HG03469 (cell line): ENCODE results near the gene HOXD13.

ENCODE experiments used
- ATAC-seq: cut with Tn5 transposase; IDR thresholded peaks from one replicate; pipeline ENCODE4 v1.9.1; 2021; ENCODE audit warnings: mild to moderate bottlenecking, moderate library complexity, moderate number of reproducible peaks; ENCODE audit not compliant: unreplicated experiment

HOXD13 gene

DNA sequence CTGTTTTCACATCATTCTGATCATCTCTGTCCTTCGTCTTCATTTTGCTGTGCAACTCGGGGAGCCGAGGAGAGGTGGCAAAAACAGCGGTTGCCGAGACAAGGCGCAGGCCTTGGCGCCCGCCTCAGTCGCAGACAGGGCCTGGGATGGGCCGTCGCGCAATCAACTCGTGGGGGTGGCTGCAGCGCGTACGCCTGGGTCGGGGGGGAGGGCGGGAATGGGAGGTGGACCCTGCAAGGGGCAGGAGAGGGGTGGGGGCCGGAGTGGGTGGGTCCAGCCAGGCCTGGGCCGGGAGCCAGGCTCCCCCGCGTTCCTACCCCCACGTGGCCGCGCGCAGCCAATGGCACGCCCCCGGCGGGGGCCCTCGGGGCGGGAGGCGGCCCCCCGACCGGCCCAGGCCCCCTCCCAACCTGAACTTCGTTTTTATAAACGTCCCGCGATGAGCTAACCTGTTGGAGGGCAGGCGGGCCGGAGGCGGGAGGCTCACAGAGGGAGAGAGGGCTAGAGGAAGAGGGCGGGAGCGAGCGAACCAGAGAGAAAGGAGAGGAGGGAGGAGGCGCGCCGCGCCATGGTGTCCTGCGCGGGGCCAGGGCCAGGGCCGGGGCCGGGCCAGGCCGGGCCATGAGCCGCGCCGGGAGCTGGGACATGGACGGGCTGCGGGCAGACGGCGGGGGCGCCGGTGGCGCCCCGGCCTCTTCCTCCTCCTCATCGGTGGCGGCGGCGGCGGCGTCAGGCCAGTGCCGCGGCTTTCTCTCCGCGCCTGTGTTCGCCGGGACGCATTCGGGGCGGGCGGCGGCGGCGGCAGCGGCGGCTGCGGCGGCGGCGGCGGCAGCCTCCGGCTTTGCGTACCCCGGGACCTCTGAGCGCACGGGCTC lies at the start of gene HOXD13:
HOXD13 (plus strand) TSS at position 452 of the 875 bp plus-strand sequence; CDS start at position 622, 170 bp downstream.
- ATAC-seq: no peak

DNA sequence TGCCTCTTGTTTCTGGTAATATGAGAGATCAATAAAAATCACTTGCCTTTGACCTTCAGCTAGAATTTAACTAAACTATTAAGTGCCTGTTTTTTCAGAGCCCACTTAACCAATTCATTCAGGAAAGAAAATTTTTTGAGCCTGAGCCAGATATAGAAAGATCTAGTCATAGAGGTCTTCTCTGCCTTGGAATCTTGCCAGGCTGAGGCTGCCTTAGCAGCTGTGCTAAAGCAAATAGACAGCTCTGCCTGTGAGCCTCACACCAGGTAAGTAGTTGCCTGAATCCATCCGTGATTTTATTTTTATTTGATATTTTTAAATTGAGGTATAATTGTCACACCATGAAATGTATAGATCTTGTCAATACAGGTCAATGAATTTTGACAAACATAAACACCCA lies 36.1 kb upstream of the HOXD13 start:
- ATAC-seq: no peak

DNA sequence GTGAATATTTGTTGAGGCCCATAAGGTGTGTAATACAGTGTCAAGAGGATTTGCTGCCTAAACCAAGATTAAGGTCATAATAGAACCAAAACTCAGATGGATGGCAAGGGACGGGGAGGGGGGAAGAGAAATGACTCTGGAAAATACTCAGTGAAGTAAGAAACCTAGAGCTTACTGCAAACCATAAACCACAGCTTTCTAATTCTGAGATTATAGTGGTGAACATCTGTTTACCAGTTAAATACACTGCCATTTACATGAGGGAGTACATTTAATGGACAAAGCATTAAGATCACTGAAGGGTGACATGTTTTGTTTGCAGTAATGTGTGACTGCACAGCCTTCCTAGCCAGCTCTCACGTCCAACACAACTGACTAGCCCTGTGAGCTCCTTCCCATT lies 28.6 kb upstream of the HOXD13 start:
- ATAC-seq: no peak

DNA sequence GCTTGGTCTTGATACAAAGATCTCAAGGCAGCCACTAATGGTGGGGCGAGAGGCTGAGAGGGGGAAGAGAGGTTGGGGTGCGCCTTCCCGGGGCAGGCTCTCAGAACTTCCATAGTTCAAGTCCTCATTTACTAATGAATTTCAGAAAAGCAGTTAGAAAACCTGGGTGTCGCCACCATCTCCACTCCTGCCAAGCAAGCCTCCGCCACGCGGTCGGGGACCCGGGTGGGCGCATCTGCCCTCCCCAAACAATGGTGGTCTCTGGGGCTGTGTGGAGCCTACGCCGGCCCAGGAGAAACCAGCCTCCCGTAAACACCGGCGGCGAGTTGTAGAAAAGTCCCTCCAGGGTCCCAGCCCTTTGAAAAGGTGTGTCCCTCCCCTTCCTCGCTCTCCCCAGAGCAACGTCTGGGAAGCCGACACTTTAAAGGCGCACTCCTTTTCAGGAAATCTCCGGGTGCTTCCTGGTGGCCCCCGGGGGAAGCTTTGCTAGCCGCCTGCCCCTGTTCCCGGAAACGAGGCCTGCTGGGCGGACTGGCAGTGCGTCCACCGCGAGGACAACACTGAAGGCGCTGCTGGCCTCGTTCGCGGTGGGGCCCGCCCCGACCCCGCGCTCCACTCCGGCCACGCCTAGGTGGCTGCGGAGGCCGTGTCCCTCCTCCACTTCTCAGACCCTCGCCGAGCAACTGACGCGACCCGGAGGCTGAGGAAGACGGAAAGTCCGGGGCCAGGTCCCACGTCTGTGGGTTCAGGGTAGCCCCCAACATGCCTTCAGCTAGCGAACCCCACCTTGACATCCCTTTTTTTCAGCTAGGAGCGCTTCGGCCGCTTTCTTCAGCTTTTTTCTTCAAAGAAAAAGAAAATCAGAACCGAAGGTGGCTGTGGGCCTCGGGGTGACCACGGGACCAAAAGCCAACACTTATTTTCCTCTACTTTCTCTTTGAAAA lies 25.6 kb upstream of the HOXD13 start:
- ATAC-seq: no peak

DNA sequence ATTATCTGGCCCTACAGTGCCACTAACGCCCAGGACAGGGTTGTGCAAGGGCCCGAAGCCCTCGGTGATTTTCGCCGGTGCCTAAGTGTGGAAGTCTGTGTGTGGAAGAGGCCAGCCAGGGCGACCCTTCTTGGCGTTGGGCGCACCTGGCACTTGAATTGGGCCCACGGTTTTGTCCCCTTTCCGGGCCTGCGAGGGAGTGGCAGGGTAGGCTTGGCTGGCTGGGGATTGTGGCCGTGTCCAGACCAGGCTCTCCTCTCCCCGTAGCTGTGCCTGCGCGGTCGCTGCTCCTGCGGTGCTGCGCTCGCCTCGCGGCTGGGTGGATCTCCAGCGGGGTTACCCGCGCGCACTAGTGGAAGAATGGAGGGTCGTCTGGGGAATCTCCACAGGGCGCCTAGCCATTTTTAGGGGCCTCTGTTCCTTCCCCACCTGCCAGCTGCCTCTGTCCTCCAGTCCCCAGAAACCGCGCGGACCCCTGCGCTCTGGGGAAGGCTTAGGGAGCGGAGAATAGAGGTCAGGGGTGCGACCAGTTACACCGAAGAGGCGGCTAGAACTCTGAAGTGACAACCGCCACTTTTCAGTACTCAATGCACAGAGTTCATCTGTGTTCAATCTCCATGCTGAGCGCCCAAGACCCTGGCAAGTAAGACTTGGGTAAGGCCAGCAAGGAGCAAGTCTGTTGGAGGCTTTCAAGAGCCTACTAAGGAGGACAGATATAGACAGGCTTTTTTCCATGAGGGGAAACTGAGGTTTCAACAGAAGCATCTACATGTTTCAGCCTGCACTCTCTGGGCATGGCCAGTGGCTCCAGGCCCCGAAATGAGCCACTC lies 24.7 kb upstream of the HOXD13 start:
- no peak for ATAC-seq

DNA sequence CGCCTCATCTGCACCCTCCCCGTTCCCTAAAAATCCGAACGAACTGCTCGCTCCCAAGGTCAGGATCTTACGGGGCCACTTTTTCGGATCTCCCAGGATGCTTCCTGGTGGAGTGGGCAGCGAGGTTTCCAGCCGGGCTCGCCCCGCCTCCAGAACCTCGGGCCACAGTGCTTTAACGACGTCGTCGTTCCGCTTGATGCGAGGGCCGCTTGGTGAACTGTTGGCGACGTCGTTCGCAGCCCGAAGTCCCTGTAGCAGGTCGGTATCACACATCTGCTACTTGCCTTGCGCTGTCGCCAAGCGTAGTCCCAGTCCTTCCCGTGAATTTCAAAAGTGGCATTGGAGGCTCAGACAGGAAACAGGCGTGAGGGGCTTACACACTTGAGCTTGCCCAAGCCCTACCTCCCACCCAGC lies 24.1 kb upstream of the HOXD13 start:
- no peak for ATAC-seq

DNA sequence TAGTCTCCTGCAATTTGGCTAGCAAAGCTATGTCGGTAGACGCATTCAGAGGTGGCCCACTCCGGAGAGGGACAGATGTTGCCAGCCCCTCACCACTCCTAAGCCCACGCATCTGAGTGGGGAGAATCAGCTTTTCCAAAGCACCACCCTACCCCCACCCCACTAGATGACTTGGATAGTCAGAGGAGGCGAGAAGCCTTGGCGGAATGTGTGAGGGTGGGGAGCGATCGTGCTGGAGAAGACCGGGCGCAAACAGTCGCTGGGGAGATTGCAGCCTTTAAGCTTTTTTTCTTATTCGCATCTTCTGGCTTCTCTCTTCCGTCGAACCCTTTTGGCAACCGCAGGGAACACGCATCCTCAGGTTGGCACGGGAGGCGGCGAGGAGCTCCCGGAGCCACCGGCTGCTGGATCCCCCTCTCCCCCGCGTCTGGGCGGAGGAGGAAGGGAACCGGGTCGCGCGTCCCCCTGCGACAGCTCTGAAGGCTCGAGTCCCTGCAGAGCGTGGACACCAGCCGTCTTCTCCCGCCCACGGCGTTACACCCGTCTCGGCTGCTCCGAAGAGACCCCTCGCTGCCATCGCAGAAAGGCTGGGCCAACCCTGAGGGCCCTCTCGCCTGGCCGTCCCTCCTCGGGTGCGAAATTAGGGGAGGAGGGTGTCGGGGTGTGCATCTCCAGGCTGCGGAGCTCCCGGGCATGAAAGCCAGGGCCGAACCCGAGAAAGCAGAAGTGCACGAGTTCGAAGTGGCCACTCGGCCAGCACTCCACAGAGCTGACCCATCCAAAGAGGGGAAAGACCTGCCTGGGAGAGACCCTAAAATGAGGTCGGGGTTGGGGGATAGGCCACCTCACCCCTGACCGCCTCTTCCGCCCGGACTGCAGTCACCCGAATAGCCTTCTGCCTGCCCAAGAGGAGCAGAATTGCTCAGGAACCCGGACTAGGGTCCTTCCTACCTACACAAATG lies 20.9 kb upstream of the HOXD13 start:
- ATAC-seq: no peak

DNA sequence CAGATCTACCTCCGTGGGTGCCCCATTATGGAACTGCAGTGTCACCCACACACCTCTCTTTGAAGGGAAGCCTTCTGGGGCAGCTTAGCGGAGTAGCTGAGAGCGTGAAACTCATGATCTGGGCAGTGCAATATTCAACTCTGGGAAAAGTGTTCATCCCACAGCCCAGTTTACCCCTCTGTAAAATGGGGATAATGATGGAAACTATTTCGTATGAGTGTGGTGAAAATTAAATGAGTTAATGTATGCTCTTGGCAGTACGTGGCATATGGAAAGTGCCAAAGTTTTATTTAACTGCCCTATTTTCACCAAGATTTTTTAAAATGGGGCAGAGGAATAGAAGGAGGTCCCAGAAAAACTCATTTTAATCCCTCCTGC lies 20.2 kb upstream of the HOXD13 start:
- ATAC-seq: no peak

DNA sequence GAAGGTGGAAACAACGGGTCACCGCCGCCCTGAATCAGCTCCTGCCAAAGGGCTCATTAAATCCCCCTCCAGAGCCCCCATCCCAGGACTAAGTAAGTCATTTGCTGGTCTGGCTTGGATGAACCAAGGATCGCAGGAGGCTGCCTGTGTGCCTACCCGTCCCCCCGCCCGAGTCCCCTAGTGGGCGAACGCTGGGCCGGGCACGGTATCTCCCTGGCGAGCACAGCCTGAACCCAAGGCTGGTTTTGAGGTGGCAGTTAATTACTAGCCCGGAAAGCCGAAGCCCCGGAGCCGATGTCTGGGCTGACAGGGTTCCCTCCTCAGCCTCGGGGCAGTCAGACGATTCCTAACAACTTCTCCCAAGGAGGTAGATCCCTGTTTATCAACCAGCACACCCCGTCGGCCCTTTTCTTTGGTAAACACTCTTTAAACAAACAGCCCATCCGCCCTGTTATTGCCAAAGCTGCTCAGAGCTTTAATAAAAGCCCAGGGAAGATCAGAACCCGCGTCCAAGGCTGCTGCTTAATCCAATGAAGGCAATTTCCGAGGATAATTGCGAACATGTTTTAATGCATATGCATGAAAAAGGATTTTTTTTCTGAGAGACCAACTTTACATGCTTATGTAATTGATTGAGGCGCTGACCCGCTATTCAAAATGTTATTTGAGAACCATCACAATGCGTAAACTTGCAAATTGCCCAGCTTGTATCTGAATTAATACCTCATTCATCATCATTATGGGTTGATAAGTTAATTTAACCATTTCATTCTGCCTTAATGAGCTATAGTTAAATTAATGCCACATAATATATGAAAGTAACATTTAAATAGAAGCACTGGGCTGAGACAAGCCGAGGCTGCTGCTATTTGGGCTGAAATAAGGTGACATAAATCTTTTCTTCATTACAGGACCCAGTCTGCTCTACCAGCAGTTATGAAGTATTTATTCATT lies 19.3 kb upstream of the HOXD13 start:
- no peak for ATAC-seq

DNA sequence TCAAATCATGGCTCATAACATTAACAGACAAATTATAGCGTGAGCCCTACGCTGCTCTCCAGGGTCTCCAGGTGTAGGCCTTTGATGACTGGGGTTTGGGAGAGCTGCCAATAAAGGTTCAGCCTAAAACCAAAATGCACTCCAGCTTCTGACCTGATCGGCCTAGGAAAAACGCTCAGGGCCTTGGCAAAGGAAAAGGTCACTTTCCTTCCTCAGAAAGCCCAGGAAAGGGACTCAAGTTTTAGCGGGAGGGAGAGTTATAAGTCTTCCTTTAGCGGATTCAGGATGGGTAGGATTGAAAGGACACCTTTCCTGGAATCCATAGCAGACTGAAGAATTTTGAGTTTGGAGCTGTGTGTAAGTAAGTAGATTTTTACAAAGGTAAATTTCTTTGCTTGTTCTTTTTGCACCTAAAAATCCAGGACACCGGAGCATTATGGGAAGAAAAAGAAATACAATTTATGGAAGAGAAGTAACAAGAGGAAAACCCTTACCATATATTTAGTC lies 17.5 kb upstream of the HOXD13 start:
- no peak for ATAC-seq

DNA sequence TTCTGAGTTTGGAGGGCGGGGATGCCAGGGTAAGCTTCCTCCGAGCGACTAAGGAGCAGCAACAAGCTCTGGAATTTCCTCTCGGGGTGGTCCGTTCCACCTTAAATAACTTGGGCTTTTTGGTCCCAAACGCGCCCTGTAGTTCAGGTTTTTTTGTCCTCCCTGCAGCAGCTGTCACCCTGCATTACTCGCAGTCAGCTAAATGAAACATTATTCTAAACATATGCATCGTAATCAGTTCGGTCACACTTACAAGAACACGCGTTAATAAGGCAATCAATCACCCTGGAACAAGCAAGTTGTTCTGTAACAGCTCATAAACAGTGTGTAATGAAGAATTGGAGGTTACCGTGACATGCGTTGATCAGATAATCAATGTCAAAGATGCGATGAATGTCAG lies 17.0 kb upstream of the HOXD13 start:
- ATAC-seq: no peak

DNA sequence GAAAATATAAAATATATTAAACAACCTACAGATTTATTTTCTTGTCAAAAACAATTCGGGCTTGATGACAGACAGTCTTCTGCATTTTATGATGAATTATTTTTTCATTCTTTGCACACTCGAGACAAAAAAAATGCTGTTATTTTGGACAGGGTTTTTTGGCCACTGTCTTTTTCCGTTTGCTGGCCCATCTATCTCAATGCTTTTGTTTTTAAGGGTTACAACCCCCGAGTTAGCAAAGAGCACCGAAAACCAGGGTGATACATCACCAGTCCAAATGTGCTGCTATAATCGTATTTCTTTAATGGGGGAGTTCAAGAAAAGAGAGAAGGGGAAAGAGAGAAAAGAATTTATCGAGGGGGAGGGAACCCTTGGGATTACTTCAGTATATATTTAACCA lies 16.5 kb upstream of the HOXD13 start:
- ATAC-seq: no peak

DNA sequence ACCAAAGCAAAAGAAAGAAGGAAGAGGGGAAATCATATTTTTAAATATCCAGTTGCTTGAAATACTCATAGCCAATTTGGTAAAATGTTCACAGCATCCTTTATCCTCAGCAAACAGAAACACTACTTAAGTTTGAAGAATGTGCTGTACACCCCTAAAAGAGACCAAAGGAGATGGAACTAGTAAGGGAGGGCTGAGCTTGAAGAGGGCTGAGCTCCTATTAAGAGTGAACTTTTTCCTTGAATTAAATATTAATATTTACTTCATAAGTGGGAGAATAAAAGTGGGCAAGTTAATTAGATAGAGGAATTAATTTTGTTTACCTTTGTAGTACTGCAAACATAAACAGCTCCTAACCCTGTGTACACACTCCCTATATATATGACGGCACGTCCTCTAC lies 15.7 kb upstream of the HOXD13 start:
- no peak for ATAC-seq

DNA sequence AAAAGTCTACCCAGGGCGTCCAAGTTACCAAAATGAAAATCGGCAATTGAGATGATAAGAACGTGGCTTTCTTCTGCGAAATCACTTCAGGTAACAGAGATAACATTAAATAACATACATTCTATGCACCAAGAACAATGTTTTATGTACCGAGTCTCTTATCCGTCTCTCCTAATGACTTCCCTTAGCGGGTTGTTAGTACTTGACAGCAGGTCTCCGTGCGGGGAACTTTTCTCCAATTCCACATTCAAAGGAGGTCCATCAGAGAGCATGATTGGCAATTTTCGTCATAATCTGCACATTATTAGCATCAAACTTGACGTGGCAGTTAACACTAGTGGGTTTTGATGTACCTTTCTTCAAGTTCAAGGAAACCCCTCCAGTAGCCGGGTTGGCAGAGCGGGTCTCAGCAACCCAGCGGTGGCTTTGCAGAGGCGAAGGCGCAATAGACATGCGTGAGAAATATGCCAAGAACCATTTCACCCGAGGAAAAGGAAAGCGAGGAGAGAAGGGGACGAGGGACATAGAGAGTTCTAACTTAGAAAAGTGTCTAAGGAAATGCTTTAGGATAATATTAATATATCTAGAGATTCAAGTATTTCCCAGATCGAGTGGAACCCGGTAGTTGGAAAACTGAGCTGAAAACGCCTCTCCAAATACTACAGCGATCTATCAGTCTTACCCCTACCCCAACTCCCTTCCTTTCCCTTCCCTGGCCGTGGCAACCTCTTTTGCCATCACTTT lies 13.8 kb upstream of the HOXD13 start:
- no peak for ATAC-seq

DNA sequence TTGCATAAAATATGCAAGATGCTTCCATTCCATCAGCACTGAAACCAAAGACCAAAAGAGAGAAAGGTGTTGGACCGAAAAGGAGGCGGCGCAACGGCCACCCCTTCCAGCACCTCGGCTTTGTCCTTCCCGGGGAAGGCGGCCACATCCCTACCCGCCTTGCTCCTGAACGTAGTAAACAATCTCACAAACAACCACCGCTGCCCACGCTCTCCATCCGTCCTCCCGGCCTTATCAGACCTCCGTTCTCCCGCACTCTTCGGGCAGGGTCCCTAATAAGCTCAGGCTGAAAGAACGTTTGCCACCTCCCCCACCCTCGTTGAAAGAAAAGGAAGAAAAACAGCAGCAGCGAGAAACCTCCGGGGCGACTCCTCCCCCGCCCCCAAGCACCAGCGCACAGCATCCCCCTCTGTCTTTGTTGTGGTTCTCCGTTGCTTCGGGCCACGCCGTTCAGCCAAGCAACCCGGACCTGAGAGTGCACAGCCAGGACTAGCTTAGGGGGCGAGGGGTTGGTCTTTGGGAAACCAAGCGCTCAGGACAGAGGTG lies 13.2 kb upstream of the HOXD13 start:
- ATAC-seq: no peak

DNA sequence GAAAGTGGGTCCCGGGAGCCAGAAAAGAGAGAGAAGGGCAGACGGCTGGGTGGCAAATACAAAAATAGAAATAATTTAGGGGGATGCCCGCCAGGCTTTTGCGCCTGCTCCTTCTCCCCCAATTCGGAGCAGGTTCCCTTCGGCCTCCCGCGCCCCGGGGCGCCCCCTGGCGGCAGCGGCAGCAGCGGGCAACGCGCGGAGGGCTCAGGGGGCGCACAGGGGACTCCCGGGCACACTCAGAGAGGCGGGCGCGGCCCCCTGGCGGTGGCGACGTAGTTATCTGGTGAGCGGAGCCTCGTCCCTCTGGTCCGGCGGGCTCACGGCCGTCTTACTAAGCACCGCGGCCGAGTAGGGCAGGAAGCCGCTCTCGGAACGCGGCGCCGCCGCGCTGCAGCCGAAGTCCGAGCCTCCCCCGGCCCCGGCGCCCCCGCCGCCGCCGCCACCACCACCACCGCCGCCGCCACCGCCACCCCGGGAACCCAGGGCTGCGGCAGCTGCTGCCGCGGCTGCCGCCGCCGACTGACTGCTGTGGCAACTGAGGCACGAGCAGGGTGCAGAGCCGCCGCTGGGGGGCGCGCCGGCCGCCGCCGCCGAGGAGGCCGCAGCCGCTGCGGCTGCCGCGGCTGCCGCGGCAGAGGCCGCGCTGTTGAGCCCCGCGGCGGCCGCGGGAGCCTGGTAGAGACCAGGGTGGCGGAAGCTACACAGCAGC lies 12.5 kb upstream of the HOXD13 start:
- ATAC-seq: no peak
